Measurements from ENCODE around the gene KSR2.

Gene KSR2

DNA sequence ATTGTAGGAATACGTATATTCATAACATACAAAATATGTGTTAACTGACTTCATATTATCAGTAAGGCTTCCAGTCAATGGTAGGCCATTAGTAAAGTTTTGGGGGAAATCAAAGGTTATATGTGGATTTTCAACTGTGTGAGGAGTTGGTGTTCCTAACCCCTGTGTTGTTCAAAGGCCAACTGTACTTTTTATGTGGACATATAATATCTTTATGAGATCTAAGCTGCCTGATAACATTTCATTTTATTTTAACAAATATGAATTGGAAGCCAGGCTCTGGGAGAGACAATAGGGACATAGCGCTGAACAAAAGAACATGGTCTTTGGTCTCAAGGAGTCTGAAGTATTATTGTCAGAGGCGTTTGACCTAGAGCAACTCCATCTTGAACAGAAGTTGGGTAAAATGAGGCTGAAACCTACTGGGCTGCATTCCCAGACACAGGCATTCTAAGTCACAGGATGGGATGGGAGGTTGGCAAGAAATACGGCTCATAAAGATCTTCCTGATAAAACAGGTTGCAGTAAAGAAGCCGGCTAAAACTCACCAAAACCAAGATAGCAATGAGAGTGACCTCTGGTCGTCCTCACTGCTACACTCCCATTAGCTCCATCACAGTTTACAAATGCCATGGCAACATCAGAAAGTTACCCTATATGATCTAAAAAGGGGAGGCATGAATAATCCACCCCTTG, 147.2 kb downstream of the KSR2 start:
- no peak overlapping the region for H3K4me3 ChIP-seq (ENCODE audit: control insufficient read depth, low read depth, low read length)
- DNase-seq (ENCODE audit: low read depth): no peak
- TF ChIP-seq, protein P1, sequence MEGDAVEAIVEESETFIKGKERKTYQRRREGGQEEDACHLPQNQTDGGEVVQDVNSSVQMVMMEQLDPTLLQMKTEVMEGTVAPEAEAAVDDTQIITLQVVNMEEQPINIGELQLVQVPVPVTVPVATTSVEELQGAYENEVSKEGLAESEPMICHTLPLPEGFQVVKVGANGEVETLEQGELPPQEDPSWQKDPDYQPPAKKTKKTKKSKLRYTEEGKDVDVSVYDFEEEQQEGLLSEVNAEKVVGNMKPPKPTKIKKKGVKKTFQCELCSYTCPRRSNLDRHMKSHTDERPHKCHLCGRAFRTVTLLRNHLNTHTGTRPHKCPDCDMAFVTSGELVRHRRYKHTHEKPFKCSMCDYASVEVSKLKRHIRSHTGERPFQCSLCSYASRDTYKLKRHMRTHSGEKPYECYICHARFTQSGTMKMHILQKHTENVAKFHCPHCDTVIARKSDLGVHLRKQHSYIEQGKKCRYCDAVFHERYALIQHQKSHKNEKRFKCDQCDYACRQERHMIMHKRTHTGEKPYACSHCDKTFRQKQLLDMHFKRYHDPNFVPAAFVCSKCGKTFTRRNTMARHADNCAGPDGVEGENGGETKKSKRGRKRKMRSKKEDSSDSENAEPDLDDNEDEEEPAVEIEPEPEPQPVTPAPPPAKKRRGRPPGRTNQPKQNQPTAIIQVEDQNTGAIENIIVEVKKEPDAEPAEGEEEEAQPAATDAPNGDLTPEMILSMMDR (conservative IDR thresholded peaks at IDR 0.05; ENCODE audit: control insufficient read depth, insufficient read depth, low read depth, low read length): no peak

DNA sequence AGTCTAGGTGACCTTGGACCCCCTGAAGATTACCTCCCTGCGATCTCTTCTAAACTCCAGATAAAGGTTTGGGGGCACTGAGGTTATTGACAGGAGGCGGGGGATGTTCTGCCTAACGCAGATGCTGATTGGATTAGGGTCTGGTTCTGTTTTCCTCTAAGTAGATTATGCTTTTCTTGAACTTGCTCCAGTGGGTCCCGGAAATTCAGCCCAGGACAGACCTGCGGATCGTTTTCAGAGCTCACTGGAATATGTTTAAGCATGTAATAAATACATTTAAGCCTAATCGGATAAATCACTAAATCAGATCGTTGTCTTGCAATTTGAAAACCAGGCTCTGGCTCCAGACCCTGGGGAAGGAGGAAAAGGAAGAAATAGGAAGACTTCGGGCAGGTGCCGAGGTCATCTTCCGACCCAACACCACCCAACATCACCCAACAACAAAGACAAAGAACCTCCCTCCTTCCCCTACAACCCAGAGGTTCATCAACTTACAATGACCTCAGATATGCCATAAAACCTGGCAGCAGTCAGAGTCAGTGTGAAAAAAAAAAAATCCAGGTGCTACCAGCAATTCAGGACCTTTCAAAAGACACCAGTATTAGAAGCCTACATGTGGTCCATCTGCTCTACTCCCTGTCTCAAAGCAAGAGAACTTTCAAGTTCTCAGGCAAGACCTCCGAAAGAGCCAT, 148.4 kb downstream of the KSR2 start:
- no peak for DNase-seq (ENCODE audit: low read depth)
- TF ChIP-seq, protein P1 (conservative IDR thresholded peaks at IDR 0.05; ENCODE audit: control insufficient read depth, insufficient read depth, low read depth, low read length): no peak
- H3K4me3 ChIP-seq (ENCODE audit: control insufficient read depth, low read depth, low read length): no peak overlapping the region

DNA sequence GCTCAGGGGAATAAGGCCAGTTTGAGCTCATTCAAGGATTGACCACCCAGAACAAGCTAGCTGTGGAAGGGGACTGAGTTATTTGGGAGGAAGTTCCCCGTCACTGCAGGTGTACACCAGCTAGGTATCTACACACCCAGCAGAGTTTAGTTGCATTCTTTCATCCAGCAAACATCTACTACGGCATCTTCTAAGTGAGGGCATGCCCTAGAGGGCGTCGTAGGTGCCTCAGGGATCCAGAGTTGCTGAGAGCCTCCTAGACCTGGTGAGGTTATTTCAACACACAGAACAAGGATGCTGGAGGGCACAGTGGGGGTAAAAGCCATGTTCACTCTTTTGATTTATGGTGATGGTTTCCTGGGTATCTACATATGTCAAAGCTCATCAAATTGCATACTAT, 149.6 kb downstream of the KSR2 start:
- DNase-seq (ENCODE audit: low read depth): no peak
- TF ChIP-seq, protein P1 (conservative IDR thresholded peaks at IDR 0.05; ENCODE audit: control insufficient read depth, insufficient read depth, low read depth, low read length): no peak
- H3K4me3 ChIP-seq (ENCODE audit: control insufficient read depth, low read depth, low read length): no peak overlapping the region

DNA sequence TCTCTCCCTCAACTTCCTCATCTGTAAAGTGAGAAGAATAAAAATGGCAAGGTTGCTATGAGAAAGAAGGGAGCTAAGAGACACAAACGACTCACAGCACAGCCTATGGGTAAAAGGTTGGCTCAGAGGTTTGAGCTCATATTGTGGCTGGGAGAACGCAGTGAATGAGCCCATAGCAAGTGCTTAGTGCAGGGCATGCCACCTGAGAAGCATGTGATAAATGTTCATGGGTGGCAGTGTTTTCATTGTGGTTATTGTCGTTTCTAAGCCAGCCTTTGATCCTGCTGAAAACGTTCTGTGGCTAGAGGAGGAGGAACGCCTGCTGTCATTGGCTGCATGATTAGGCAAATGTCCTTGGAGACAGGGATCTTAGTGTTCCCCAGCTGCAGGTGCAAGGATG, 150.4 kb downstream of the KSR2 start:
- DNase-seq (ENCODE audit: low read depth): no peak
- TF ChIP-seq, protein P1 (conservative IDR thresholded peaks at IDR 0.05; ENCODE audit: control insufficient read depth, insufficient read depth, low read depth, low read length): no peak
- H3K4me3 ChIP-seq (ENCODE audit: control insufficient read depth, low read depth, low read length): no peak overlapping the region

DNA sequence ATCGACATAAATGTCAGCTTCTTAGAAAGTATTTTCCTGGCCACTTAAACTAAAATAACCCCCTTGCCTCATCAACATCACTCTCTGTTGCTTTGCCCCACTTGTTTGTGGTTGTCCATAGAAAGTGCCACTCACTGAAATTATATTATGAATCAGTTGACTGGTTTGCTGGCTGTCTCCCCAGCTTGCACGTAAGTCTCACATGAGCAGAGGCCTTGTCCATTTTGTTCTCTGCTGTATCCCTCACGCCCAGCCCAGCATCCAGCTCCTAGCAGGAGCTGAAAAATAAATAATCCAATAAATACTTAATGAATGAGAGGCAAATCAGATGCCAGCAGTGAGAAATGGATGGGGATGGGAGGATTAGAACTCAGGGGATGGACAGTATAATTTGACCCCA, 159.3 kb downstream of the KSR2 start:
- TF ChIP-seq, protein P1 (conservative IDR thresholded peaks at IDR 0.05; ENCODE audit: control insufficient read depth, insufficient read depth, low read depth, low read length): no peak
- no peak overlapping the region for H3K4me3 ChIP-seq (ENCODE audit: control insufficient read depth, low read depth, low read length)
- no peak for DNase-seq (ENCODE audit: low read depth)

DNA sequence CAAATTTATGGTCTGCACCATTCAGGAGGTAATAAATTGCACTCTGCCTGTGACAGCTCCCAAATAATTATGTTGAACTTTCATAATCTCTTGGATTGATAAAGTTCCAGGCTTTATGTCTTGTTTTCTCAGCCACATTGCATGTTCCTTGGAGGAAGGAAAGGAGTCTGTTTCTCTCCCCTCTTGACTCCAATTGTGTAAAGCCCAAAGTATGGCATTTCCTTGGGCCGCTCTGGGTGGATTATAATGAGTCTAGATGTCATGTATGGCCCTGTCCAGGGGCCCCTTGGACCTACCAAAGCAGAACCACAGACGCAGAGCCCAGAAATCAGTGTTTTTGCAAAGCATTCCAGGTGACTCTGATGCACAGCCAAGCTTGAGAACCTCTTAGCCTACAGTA, 160.8 kb downstream of the KSR2 start:
- H3K4me3 ChIP-seq (ENCODE audit: control insufficient read depth, low read depth, low read length): no peak overlapping the region
- TF ChIP-seq, protein P1 (conservative IDR thresholded peaks at IDR 0.05; ENCODE audit: control insufficient read depth, insufficient read depth, low read depth, low read length): no peak
- no peak for DNase-seq (ENCODE audit: low read depth)
